ENCODE results near the gene STOM. TPM values are rescaled to one million over a fixed set of nuclear protein-coding genes. Genes with fewer than 3 reads are reported as not detected.

The STOM gene
- polyA plus RNA-seq, 1 of the 3 experiments (the other 2 are of a cell fraction), result 40.5 TPM

DNA sequence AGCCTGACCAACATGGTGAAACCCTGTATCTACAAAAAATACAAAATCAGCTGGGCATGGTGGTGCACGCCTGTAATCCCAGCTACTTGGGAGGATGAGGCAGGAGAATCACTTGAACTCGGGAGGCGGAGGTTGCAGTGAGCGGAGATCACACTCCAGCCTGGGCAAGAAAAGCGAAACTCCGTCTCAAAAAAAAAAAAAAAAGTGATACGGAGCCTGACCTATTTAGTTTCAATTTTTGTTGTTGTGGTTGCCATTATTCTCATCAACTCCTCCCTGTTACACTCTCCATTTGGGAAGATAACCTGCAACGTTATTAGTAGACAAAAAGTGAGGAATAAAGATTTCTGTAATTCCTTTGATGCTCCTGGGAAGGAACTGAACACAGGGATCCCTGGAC lies 1.3 kb downstream of the STOM start:
- ChIA-PET POLR2A (no interaction called here), CTCF (interaction anchor here (1.0 to 1.4 kb wide), 2 partner anchors 32 to 49 kb away, joined by 3 to 11 read pairs; no protein-coding TSS in a partner anchor)
- Histone ChIP-seq H3K27ac (ENCODE audit: low read depth in 2 of 2, low read length in 1 of 2) (no peak overlapping the region; a peak in 1 of 4 replicates), H3K79me2 (ENCODE audit: insufficient read depth) (peaks cover 58% of the 10 kb centered on the region), H3K9me2 (no peaks in the 10 kb centered on the region), H3K4me3 (ENCODE audit: low read depth in 2 of 2, low read length in 1 of 2) (peak overlapping the region; percentile 57 to 64; a peak in 3 of 4 replicates), H3K9ac (peak overlapping the region; percentile 71; the same call in 1 of the 2 replicates), H3K9me3 (no peaks in the 10 kb centered on the region), H3K4me1 (ENCODE audit: control insufficient read depth in 1 of 2, insufficient read depth in 2 of 2, low read depth in 1 of 2, low read length in 1 of 2) (peaks cover 47 to 55% of the 10 kb centered on the region in 2 experiments), H3K27me3 (ENCODE audit: insufficient read depth) (no peaks in the 10 kb centered on the region), H3K36me3 (replicated peaks in 1 of 2; ENCODE audit: control insufficient read depth in 1 of 2, insufficient read depth in 2 of 2, low read length in 1 of 2) (no peaks in the 10 kb centered on the region), H3F3A (replicated peaks; ENCODE audit: insufficient read depth) (peaks cover 38% of the 10 kb centered on the region), H4K20me1 (ENCODE audit: insufficient read depth) (no peaks in the 10 kb centered on the region), H3K4me2 (peak overlapping the region; percentile 85), H2AFZ (ENCODE audit: low read depth) (no peak overlapping the region)
- no peak for DNase-seq
- WGBS (ENCODE audit: low lambda C conversion rate), result 93% methylated on average over 8 of the region's 8 CpGs
- no peak for TF ChIP-seq ELF1 (IDR thresholded peaks at IDR 0.05)
- TF ChIP-seq, protein P1, sequence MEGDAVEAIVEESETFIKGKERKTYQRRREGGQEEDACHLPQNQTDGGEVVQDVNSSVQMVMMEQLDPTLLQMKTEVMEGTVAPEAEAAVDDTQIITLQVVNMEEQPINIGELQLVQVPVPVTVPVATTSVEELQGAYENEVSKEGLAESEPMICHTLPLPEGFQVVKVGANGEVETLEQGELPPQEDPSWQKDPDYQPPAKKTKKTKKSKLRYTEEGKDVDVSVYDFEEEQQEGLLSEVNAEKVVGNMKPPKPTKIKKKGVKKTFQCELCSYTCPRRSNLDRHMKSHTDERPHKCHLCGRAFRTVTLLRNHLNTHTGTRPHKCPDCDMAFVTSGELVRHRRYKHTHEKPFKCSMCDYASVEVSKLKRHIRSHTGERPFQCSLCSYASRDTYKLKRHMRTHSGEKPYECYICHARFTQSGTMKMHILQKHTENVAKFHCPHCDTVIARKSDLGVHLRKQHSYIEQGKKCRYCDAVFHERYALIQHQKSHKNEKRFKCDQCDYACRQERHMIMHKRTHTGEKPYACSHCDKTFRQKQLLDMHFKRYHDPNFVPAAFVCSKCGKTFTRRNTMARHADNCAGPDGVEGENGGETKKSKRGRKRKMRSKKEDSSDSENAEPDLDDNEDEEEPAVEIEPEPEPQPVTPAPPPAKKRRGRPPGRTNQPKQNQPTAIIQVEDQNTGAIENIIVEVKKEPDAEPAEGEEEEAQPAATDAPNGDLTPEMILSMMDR (IDR thresholded peaks at IDR 0.05), result no peak
- TF ChIP-seq, protein P2, sequence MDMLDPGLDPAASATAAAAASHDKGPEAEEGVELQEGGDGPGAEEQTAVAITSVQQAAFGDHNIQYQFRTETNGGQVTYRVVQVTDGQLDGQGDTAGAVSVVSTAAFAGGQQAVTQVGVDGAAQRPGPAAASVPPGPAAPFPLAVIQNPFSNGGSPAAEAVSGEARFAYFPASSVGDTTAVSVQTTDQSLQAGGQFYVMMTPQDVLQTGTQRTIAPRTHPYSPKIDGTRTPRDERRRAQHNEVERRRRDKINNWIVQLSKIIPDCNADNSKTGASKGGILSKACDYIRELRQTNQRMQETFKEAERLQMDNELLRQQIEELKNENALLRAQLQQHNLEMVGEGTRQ (IDR thresholded peaks at IDR 0.05; ENCODE audit: borderline replicate concordance, low read depth, low read length), result no peak
- no peak for TF ChIP-seq RCOR1 (IDR thresholded peaks at IDR 0.05; ENCODE audit: low read length)
- TF ChIP-seq EZH2phosphoT487 (IDR thresholded peaks at IDR 0.05; ENCODE audit: borderline replicate concordance, low read depth), result no peak
- no peak for TF ChIP-seq RXRA (IDR thresholded peaks at IDR 0.05; ENCODE audit: borderline replicate concordance, low read depth)
- no peak for TF ChIP-seq POLR2AphosphoS5 (IDR thresholded peaks at IDR 0.05; ENCODE audit: low read depth, low read length)
- TF ChIP-seq TCF12 (IDR thresholded peaks at IDR 0.05), result no peak
- no peak for TF ChIP-seq FOSL2 (IDR thresholded peaks at IDR 0.05; ENCODE audit: borderline replicate concordance, low read depth)

DNA sequence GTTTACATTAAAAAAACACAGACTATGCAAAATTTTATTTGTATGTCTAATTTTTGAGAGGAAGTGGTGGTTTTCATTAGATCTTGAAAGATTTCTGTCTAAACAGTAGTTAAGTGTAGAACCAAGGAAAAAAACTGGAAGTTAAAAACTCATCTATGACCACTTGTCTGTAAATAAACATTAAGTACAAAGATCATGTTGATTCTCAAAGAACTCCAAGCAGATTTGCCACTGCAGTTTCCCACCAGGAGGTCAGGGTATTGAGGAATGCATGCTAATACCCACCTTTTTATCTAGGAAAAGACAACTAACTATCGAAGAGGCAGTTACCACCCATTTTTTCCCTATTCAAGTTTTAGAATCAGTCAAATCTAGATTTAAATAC lies 1.9 kb downstream of the STOM start:
- Histone ChIP-seq H2AFZ (ENCODE audit: low read depth) (no peak overlapping the region), H3K79me2 (ENCODE audit: insufficient read depth) (peaks cover 60% of the 10 kb centered on the region), H3K4me3 (ENCODE audit: low read depth in 2 of 2, low read length in 1 of 2) (peak overlapping the region in 1 of 2 experiments; percentile 64; a peak in 1 of 4 replicates), H3K27me3 (ENCODE audit: insufficient read depth) (no peaks in the 10 kb centered on the region), H3K4me2 (peak overlapping the region; percentile 85), H3K9me3 (no peaks in the 10 kb centered on the region), H3K36me3 (replicated peaks in 1 of 2; ENCODE audit: control insufficient read depth in 1 of 2, insufficient read depth in 2 of 2, low read length in 1 of 2) (no peaks in the 10 kb centered on the region), H3K9ac (peak overlapping the region; percentile 36), H4K20me1 (ENCODE audit: insufficient read depth) (no peaks in the 10 kb centered on the region), H3K27ac (ENCODE audit: low read depth in 2 of 2, low read length in 1 of 2) (peak overlapping the region; percentile 52 to 75), H3F3A (replicated peaks; ENCODE audit: insufficient read depth) (peaks cover 38% of the 10 kb centered on the region), H3K4me1 (ENCODE audit: control insufficient read depth in 1 of 2, insufficient read depth in 2 of 2, low read depth in 1 of 2, low read length in 1 of 2) (peaks cover 52 to 55% of the 10 kb centered on the region in 2 experiments), H3K9me2 (no peaks in the 10 kb centered on the region)
- TF ChIP-seq TEAD4 (IDR thresholded peaks at IDR 0.05; ENCODE audit: borderline replicate concordance, insufficient read depth) (no peak), NRF1 (IDR thresholded peaks at IDR 0.05; ENCODE audit: low read depth, low read length) (no peak), SIN3A (IDR thresholded peaks at IDR 0.05; ENCODE audit: borderline replicate concordance, low read depth, low read length) (no peak)
- DNase-seq, result no peak
- ChIA-PET CTCF (no interaction called here), POLR2A (no interaction called here)
- 73% methylated on average over 1 of the region's 1 CpG for WGBS (ENCODE audit: low lambda C conversion rate)
